H9 (cell line): Measurements from ENCODE around the gene ARMC2. TPM values are rescaled to one million over a fixed set of nuclear protein-coding genes. Genes with fewer than 3 reads are reported as not detected.

ENCODE experiments used
- DNase-seq: peaks from one replicate; pipeline ENCODE4 v3.0.0-alpha.2; 2017
- H2AFZ ChIP-seq: one replicate; pipeline ENCODE4 v1.6.1; 2013; ENCODE audit warnings: mild to moderate bottlenecking, low read length, control low read depth, moderate library complexity
- H2AK5ac ChIP-seq: 2 replicates; pipeline ENCODE4 v1.6.1; 2013; ENCODE audit warnings: low read length, control low read depth, mixed read lengths; ENCODE audit not compliant: insufficient read length
- H2BK120ac ChIP-seq: one replicate; pipeline ENCODE4 v1.6.1; 2013; ENCODE audit warnings: low read depth, mild to moderate bottlenecking, low read length, control low read depth, inconsistent platforms; ENCODE audit not compliant: poor library complexity, severe bottlenecking
- H2BK12ac ChIP-seq: 2 replicates; pipeline ENCODE4 v1.6.1; 2013; ENCODE audit warnings: low read length, control low read depth, mixed read lengths, low read depth; ENCODE audit not compliant: insufficient read length
- H2BK15ac ChIP-seq: 2 replicates; pipeline ENCODE4 v1.6.1; 2013; ENCODE audit warnings: low read depth, low read length, control low read depth
- H2BK20ac ChIP-seq: one replicate; pipeline ENCODE4 v1.6.1; 2013; ENCODE audit warnings: low read depth, mild to moderate bottlenecking, low read length, control low read depth, inconsistent platforms; ENCODE audit not compliant: poor library complexity, severe bottlenecking
- H2BK5ac ChIP-seq: 2 replicates; pipeline ENCODE4 v1.6.1; 2013; ENCODE audit warnings: low read length, control low read depth, mixed read lengths; ENCODE audit not compliant: insufficient read length
- H3K14ac ChIP-seq: 2 replicates; pipeline ENCODE4 v1.6.1; 2013; ENCODE audit warnings: low read length, control low read depth; ENCODE audit not compliant: insufficient read depth
- H3K18ac ChIP-seq: 2 replicates; pipeline ENCODE4 v1.6.1; 2013; ENCODE audit warnings: low read depth, mild to moderate bottlenecking, mixed read lengths, low read length, control low read depth; ENCODE audit not compliant: insufficient read length
- H3K23ac ChIP-seq: 2 replicates; pipeline ENCODE4 v1.6.1; 2013; ENCODE audit warnings: low read length, control low read depth, mixed read lengths, low read depth; ENCODE audit not compliant: insufficient read length
- H3K23me2 ChIP-seq: 2 replicates; pipeline ENCODE4 v1.6.1; 2013; ENCODE audit warnings: low read depth, mild to moderate bottlenecking, mixed read lengths, low read length, control low read depth; ENCODE audit not compliant: insufficient read length, poor library complexity, severe bottlenecking
- H3K27ac ChIP-seq: 2 replicates; pipeline ENCODE4 v1.5.1; 2013; ENCODE audit warnings: low read length, control low read depth, mixed read lengths, low read depth; ENCODE audit not compliant: insufficient read length
- H3K27me3 ChIP-seq: 2 replicates; pipeline ENCODE4 v1.6.1; 2013; ENCODE audit warnings: low read length, control low read depth, inconsistent platforms; ENCODE audit not compliant: insufficient read depth
- H3K4ac ChIP-seq: 2 replicates; pipeline ENCODE4 v1.6.1; 2013; ENCODE audit warnings: low read depth, mild to moderate bottlenecking, control low read depth, inconsistent platforms, low read length, moderate library complexity
- H3K4me1 ChIP-seq: 2 replicates; pipeline ENCODE4 v1.6.1; 2013; ENCODE audit warnings: low read length, control low read depth, inconsistent platforms; ENCODE audit not compliant: insufficient read depth
- H3K4me2 ChIP-seq: 2 replicates; pipeline ENCODE4 v1.6.1; 2013; ENCODE audit warnings: low read length, control low read depth, mixed read lengths; ENCODE audit not compliant: insufficient read length, insufficient read depth
- H3K56ac ChIP-seq: 2 replicates; pipeline ENCODE4 v1.6.1; 2013; ENCODE audit warnings: low read depth, mild to moderate bottlenecking, mixed read lengths, low read length, control low read depth; ENCODE audit not compliant: insufficient read length
- H3K79me1 ChIP-seq: 2 replicates; pipeline ENCODE4 v1.6.1; 2013; ENCODE audit warnings: low read depth, mild to moderate bottlenecking, moderate library complexity, low read length, control low read depth, inconsistent platforms; ENCODE audit not compliant: insufficient read depth, poor library complexity, severe bottlenecking
- H3K79me2 ChIP-seq: 2 replicates; pipeline ENCODE4 v1.6.1; 2013; ENCODE audit warnings: low read length, control low read depth, inconsistent platforms; ENCODE audit not compliant: insufficient read depth
- H3K9ac ChIP-seq: 2 replicates; pipeline ENCODE4 v1.6.1; 2013; ENCODE audit warnings: low read length, control low read depth, mixed read lengths; ENCODE audit not compliant: insufficient read length; ENCODE audit errors: extremely low read depth
- H3K9me3 ChIP-seq: one replicate; pipeline ENCODE4 v1.6.1; 2013; ENCODE audit warnings: low read depth, low read length, inconsistent platforms; ENCODE audit not compliant: control insufficient read depth
- H3T11ph ChIP-seq: one replicate; pipeline ENCODE4 v1.6.1; 2013; ENCODE audit warnings: mild to moderate bottlenecking, low read length, control low read depth, inconsistent platforms
- H4K20me1 ChIP-seq: one replicate; pipeline ENCODE4 v1.6.1; 2013; ENCODE audit not compliant: control insufficient read depth, insufficient read length, insufficient read depth
- H4K5ac ChIP-seq: 2 replicates; pipeline ENCODE4 v1.6.1; 2013; ENCODE audit warnings: low read depth, mild to moderate bottlenecking, mixed read lengths, low read length, control low read depth; ENCODE audit not compliant: insufficient read length
- H4K8ac ChIP-seq: replicated peaks from 2 replicates; pipeline ENCODE4 v1.6.1; 2013; ENCODE audit warnings: low read length, control low read depth, mixed read lengths, low read depth; ENCODE audit not compliant: insufficient read length
- H4K91ac ChIP-seq: 2 replicates; pipeline ENCODE4 v1.6.1; 2013; ENCODE audit warnings: low read depth, mild to moderate bottlenecking, moderate library complexity, mixed read lengths, low read length, control low read depth; ENCODE audit not compliant: insufficient read length
- H3K27ac Mint-ChIP-seq, 3 experiments: 2 replicates in 2 of 3; 3 replicates in 1 of 3; pipeline ENCODE4 v1.8.0; 2020 to 2021; ENCODE audit warnings: mixed read lengths in 3 of 3, mild to moderate bottlenecking in 1 of 3, moderate library complexity in 1 of 3
- H3K27me3 Mint-ChIP-seq: 2 replicates; pipeline ENCODE4 v1.8.0; 2021; ENCODE audit warnings: low read depth, mild to moderate bottlenecking, moderate library complexity, mixed read lengths
- H3K36me3 Mint-ChIP-seq, 3 experiments: 2 replicates in 2 of 3; 3 replicates in 1 of 3; pipeline ENCODE4 v1.8.0; 2020 to 2021; ENCODE audit warnings: low read depth in 3 of 3, mixed read lengths in 3 of 3; ENCODE audit not compliant: insufficient read depth in 1 of 3
- H3K4me1 Mint-ChIP-seq, 2 experiments: 2 replicates each; pipeline ENCODE4 v1.8.0; 2020; ENCODE audit warnings: mixed read lengths in 2 of 2
- H3K4me3 Mint-ChIP-seq, 2 experiments: 2 replicates in 1 of 2; 3 replicates in 1 of 2; pipeline ENCODE4 v1.8.0; 2020 to 2021; ENCODE audit warnings: mild to moderate bottlenecking in 2 of 2, mixed read lengths in 2 of 2, moderate library complexity in 1 of 2
- H3K9me3 Mint-ChIP-seq, 2 experiments: 2 replicates in 1 of 2; 3 replicates in 1 of 2; pipeline ENCODE4 v1.8.0; 2020; ENCODE audit warnings: mild to moderate bottlenecking in 2 of 2, mixed read lengths in 2 of 2, moderate library complexity in 1 of 2
- CTCF ChIP-seq: fragments of 200-600 bp; sonication (generic); conservative IDR thresholded peaks from 3 replicates; pipeline ENCODE4 v1.8.0; 2021; ENCODE audit warnings: antibody characterized with exemption, mild to moderate bottlenecking
- WGBS: extraction: QIAGEN DNeasy Blood & Tissue Kit; methylation state at CpG from one replicate; pipeline ENCODE4 v1.1.7; 2013; ENCODE audit warnings: missing lambda C conversion rate, low lambda C conversion rate, mixed read lengths; ENCODE audit not compliant: insufficient read length; ENCODE audit errors: extremely low coverage; 5-methylcytosine and 5-hydroxymethylcytosine counted together
- long read RNA-seq: library from polyadenylated mRNA; unstranded; transcript quantifications from one replicate; pipeline ENCODE4 v2.0.0, GENCODE V29; 2020
- total RNA-seq: library from RNA; stranded (reverse); gene quantifications from 2 replicates; pipeline ENCODE4 v1.2.1, GENCODE V29; 2021

Gene ARMC2
- total RNA-seq = 2.8 and 3.9 TPM in 2 replicates
- long read RNA-seq, partial matches to known transcripts = 2 of 6 reads
- long read RNA-seq, other reads (novel, unspliced or antisense) = 4 of 6 reads

GRCh38 chr6:108848116-108848868 is at the start of gene ARMC2:
ARMC2 (plus strand) TSS chr6:108848422; CDS start chr6:108854268, 5,846 bp downstream.
- Histone ChIP-seq H3K9me3 (no peaks in the 10 kb centered on the region), H3K23me2 (peaks cover 4% of the 10 kb centered on the region), H2BK120ac (no peak within 1 kb of the TSS), H3K9ac (peak within 1 kb of the TSS; percentile 44), H2BK5ac (no peak within 1 kb of the TSS), H3K14ac (no peak within 1 kb of the TSS), H3K4ac (no peak within 1 kb of the TSS), H3K27me3 (no peaks in the 10 kb centered on the region; the same call in 1 of the 2 replicates), H2BK12ac (no peak within 1 kb of the TSS), H2AFZ (peak within 1 kb of the TSS; percentile 72), H4K91ac (no peak within 1 kb of the TSS), H3K56ac (no peak within 1 kb of the TSS), H3K23ac (no peak within 1 kb of the TSS), H3T11ph (no peak within 1 kb of the TSS), H4K20me1 (no peaks in the 10 kb centered on the region), H4K5ac (no peak within 1 kb of the TSS), H3K27ac (peak within 1 kb of the TSS; percentile 6), H3K18ac (peak within 1 kb of the TSS; percentile 80), H3K79me2 (no peaks in the 10 kb centered on the region), H2BK20ac (no peak within 1 kb of the TSS), H2AK5ac (no peak within 1 kb of the TSS), H3K4me1 (no peaks in the 10 kb centered on the region; the same call in 1 of the 2 replicates), H2BK15ac (no peak within 1 kb of the TSS), H4K8ac (no peak within 1 kb of the TSS), H3K79me1 (no peaks in the 10 kb centered on the region), H3K4me2 (peak within 1 kb of the TSS; percentile 85)
- DNase-seq = peak; percentile 94
- TF ChIP-seq CTCF = no peak
- peak within 1 kb of the TSS; percentile 78 to 88 for H3K4me3 Mint-ChIP-seq
- no CpG with 5 or more reads among the region's 61 CpGs for WGBS
- H3K36me3 Mint-ChIP-seq = no peaks in the 10 kb centered on the region
- H3K9me3 Mint-ChIP-seq = no peaks in the 10 kb centered on the region
- peaks cover 3% of the 10 kb centered on the region; the same call in 1 of the 2 replicates for H3K27me3 Mint-ChIP-seq
- peak within 1 kb of the TSS in 1 of 3 experiments; percentile 52; a peak in 1 of 7 replicates for H3K27ac Mint-ChIP-seq
- peaks cover 13 to 15% of the 10 kb centered on the region in 2 experiments for H3K4me1 Mint-ChIP-seq
